Measurements from ENCODE around the gene SPCS1.
"Not testable (repeated sequence)": the region's sequence is repeated elsewhere in the genome, so short reads cannot be mapped to it uniquely, and the experiment has no call there.

Gene SPCS1

DNA sequence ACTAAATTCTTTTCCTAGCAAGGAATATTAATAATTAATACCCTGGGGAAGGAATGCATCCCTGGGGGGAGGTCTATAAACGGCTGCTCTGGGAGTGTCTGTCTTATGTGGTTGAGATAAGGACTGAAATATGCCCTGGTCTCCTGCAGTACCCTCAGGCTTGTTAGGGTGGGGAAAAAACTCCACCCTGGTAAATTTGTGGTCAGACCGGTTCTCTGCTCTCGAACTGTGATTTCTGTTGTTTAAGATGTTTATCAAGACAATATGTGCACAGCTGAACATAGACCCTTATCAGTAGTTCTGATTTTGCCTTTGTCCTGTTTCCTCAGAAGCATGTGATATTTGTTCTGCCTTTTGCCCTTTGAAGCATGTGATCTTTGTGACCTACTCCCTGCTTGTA, 22.8 kb downstream of the SPCS1 start:
- not testable (repeated sequence) for DNase-seq (ENCODE audit: low read depth in 2 of 2, low spot score in 1 of 2)

DNA sequence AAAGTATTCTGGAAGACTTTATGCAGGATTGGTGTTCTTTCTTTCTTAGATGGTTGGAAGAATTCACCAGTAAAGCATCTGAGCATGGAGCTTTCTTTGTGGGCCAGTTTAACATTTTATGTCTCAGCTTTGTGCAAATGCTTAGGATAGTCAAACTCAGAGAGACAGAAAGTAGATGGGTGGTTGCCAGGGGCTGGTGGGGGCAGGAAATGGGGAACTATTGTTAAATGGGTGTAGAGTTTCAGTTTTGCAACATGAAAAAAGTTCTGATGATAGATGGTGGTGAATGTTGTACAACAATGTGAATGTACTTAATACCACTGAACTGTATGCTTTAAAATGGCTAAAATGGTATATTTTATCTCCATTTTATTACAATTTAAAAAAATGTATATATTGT, 24.8 kb downstream of the SPCS1 start:
- no peak for DNase-seq (ENCODE audit: low read depth in 2 of 2, low spot score in 1 of 2)

DNA sequence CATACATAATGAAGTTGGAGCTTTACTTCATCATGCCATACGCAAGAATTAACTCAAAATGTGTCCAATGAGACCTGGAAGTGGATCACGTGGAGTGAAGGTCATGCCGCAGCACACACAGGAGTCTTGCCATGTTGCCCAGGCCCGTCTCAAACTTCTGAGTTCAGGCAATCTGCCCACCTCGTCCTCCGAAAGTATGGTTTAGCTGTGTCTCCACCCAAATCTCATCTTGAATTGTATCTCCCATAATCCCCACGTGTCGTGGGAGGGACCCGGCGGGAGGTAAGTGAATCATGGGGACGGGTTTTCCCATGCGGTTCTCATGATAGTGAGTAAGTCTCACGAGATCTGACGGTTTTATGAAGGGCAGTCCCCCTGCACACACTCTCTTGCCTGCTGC, 25.7 kb downstream of the SPCS1 start:
- no peak for DNase-seq (ENCODE audit: low read depth in 2 of 2, low spot score in 1 of 2)

- DNase-seq (ENCODE audit: low read depth in 2 of 2, low spot score in 1 of 2), result no peak
Observed at GRCh38 chr3:52733256-52733891, 27.5 kb downstream of the SPCS1 start.

GRCh38 chr3:52739730-52740129, 33.8 kb downstream of the SPCS1 start:
- no peak for DNase-seq (ENCODE audit: low read depth in 2 of 2, low spot score in 1 of 2)

- DNase-seq (ENCODE audit: low read depth in 2 of 2, low spot score in 1 of 2), result no peak
Observed at GRCh38 chr3:52742418-52743041, 36.6 kb downstream of the SPCS1 start.

DNA sequence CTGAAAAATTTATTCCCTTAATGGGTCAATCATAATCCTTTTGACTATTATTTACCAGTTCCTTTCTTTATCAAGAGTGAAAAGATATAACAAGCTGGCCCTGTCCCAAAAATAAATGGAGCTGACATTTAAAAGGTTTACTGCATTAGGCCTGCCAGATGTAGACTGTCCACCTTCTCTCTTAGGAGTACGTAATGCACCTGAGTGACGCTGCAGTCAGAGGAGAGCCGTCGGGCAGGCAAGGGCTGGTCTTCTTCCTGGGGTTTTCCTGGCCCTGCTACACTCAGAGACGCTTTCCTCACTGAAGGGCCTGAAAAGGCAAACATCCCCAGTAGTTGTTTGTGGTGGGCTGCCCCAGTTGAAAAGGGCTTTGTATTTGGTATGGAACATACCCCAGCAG, 37.2 kb downstream of the SPCS1 start:
- no peak for DNase-seq (ENCODE audit: low read depth in 2 of 2, low spot score in 1 of 2)

DNA sequence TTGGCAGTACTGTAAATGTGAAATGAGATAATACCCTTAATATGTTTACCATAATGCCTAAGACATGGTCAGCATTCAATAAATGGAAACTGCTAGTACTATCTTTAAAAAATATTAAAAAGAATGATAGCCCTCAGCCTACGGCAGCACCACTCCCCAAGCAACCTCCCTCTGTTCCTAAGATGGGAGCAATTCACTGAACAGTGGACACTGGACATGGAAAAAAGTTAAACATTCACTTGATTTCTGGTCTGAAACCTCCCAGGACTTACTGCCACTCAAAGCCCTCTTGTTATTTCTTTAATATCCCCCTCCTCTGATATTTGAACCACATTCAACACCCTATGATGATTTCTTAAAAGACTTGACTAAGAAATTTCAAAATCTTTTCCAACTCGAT, 37.8 kb downstream of the SPCS1 start:
- no peak for DNase-seq (ENCODE audit: low read depth in 2 of 2, low spot score in 1 of 2)

- DNase-seq (ENCODE audit: low read depth in 2 of 2, low spot score in 1 of 2), result no peak
Observed at GRCh38 chr3:52752045-52752660, 46.2 kb downstream of the SPCS1 start.

DNA sequence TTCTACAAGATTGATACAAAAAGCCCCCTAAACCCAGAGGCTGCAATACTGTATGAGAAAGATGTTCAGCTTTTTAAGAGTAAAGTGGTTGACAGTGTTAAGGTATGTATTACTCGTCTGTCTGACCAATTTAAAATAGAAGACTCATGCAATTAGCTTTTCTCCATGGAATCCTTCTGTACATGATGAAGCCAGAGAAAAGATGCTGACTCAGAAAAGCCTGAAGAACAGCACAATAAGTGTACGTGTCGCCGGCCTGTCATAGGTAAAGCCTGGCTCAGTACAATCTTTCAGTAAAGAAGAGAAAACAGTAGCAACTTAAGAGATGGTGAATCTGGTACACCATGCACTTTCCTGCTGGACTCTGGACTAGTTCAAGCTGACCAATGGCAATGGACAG, 48.5 kb downstream of the SPCS1 start:
- DNase-seq (ENCODE audit: low read depth in 2 of 2, low spot score in 1 of 2), result no peak

GRCh38 chr3:52756141-52756540, 50.2 kb downstream of the SPCS1 start:
- no peak for DNase-seq (ENCODE audit: low read depth in 2 of 2, low spot score in 1 of 2)

Measured in stimulated activated CD8-positive, alpha-beta memory T cell treated with anti-CD3 and anti-CD28 coated beads, Interleukin-4, amount 100 ng/mL, for 1 hour (primary cell).